ENCODE results near the gene CCDC81.
"Not testable (repeated sequence)": the region's sequence is repeated elsewhere in the genome, so short reads cannot be mapped to it uniquely, and the experiment has no call there.

The CCDC81 gene

DNA sequence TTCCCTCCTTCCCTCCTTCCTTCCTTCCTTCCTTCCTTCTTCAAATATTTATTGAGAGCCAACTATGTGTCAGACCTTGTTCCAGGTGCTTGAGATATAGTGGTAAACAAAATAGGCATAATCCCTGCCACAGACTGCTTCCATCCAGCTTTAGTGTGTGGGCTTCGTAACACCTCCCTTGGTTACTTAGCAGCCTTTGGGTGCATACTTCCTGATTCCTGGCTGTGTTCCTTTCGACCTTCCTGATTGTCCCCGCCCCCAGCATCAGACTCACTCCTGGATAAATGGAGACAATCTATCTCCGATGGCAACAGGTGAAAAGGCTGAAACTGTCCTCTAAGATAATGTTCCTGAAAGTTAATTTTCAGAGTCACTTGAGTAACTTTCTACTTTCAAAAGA is 13.5 kb downstream of the CCDC81 start:
- DNase-seq = no peak

GRCh38 chr11:86390487-86390886 is 15.8 kb downstream of the CCDC81 start:
- no peak for DNase-seq

DNA sequence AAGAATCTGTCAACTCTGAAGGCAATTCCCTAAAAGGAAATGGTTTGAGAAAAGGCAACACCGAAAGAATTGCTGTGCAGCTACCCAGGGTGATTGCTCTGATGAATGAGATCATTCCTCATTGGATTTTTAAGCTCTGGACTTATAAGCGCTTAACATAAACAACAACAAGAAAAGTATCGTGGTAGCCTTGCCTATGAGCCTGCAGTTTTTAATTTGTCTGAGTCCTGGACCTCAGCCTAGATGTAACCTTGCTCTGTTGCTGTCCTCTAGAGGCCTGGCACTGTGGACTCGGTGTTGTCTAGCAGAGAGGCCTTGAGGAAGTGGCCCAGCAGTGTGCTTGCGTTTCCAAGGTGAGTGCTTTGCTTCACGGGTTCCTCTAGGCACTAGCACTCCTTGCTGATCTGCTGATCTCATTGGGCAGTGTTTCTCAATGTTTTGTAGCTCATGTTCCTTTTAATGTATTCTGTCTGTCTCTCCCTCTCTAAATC is 20.4 kb downstream of the CCDC81 start:
- DNase-seq = no peak

GRCh38 chr11:86396396-86396795 is 21.7 kb downstream of the CCDC81 start:
- DNase-seq = no peak

- no peak for DNase-seq
These were observed 22.7 kb downstream of the CCDC81 start for GRCh38 chr11:86397351-86397750.

- DNase-seq = no peak
These were observed 23.4 kb downstream of the CCDC81 start for GRCh38 chr11:86398106-86398505.

- no peak for DNase-seq
These were observed 28.8 kb downstream of the CCDC81 start for GRCh38 chr11:86403458-86403857.

DNA sequence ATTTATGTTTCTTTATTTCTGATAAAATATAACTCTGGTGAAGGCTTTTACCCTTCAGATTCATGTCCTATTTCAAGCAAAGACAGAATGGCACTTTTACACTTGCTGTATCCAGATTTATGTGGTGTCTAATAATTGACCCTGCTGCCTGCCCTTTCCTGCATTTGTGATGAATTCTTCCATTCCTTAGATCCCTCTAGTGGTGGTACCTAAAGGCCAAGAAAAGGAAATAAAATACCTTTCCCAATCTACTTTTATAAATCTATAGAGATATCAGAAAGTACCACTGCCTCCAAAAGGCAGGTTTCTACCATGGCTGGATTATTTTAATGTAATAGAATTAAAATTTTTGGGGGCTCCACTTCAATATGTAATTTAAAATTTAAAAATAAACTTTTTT is 34.2 kb downstream of the CCDC81 start:
- no peak for DNase-seq

- DNase-seq = no peak
These were observed 39.3 kb downstream of the CCDC81 start for GRCh38 chr11:86414032-86414431.

DNA sequence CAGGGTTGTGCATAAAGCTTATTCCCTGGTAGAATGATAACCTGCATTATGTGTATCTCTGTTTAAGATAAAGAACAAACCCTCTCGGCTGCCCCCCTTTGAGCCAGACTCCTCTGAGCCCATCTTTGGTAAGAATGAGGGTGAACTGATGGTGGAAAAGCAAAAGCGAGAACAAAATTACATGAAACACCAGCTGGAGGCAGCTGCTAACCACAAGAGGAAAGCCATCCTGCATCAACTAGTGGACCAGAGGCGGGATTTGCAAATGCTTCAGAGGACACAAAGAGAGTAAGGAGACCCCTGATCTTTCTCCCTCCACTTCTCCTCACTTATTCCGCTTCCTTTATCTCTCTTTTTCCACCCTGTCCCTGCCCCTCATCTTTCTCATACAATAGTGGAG is 40.3 kb downstream of the CCDC81 start:
- no peak for DNase-seq

DNA sequence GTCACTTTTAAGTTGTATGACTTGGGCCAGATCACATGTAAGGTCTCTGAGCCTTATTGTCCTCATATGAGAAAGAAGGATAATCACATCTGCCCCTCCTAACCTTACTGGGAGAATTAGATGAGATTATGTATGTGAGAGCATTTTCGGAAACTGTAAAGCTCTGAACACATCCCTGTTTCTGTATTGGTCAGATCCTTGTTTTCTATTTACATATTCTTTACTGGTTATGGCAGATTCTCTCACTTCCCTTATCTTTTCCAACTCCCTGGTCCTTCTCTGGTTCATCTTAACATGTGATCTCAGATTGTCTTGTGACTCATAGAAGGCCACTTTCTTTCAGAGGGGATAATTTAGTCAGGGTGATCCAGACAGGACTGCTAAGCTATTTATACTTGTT is 41.8 kb downstream of the CCDC81 start:
- no peak for DNase-seq

DNA sequence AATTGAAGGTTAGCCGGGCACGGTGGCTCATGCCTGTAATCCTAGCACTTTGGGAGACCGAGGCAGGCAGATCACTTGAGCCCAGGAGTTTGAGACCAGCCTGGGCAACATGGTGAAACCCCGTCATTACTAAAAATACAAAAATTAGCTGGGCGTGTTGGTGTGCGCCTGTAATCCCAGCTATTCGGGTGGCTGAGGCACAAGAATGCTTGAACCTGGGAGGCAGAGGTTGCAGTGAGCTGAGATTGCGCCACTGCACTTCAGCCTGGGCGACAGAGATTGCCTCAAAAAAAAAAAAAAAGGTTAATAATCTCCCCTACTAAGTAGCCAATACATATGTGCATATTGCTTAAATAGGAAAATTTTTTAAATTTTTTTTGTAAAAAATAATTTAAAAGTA is 42.3 kb downstream of the CCDC81 start:
- not testable (repeated sequence) for DNase-seq

- DNase-seq = no peak
These were observed 43.4 kb downstream of the CCDC81 start for GRCh38 chr11:86418106-86418505.

- DNase-seq = no peak
These were observed 43.8 kb downstream of the CCDC81 start for GRCh38 chr11:86418513-86418912.

DNA sequence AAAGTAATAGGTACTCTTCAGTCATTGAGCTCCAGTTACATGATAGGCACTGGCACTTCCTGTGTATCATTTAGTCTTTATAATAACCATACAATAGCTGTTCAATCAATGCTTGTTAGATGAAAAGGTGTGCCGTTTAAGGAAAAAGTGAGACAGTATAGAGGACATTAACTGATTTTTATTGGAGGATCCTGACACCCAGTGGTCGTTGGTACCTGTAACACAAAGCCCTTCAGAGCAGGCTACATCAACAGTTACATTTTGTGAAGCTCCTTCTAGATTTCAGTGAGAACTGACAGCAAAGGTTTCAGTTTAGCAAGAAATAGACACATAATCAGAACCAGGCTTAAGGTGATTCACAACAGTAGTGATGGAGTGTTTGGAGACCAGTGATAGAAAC is 44.2 kb downstream of the CCDC81 start:
- DNase-seq = peak in 1 of 5 donors; percentile 40

GRCh38 chr11:86421946-86422345 is 47.3 kb downstream of the CCDC81 start:
- no peak for DNase-seq

DNA sequence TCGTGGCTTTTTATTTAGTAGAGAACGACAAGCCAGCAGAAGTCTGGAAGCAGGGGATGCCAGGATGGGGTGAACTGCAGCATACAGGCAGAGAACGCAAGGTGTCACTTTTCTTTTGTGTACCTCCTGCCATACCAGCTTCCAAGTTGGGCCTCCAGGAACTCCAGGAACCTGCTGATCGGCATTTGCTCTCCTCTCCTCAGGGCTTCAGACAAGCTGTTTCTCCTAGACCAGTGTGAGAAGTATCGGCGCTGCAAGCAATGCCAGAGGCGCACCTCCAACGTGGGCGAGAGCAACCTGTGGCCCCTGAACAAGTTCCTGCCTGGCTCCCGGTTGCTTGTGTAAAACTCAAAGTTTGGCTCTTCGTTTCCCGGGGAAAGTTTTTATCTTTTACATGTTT is 47.7 kb downstream of the CCDC81 start:
- no peak for DNase-seq

- not testable (repeated sequence) for DNase-seq
These were observed 48.8 kb downstream of the CCDC81 start for GRCh38 chr11:86423488-86423887.

- no peak for DNase-seq
These were observed 52.8 kb downstream of the CCDC81 start for GRCh38 chr11:86427441-86427840.

DNA sequence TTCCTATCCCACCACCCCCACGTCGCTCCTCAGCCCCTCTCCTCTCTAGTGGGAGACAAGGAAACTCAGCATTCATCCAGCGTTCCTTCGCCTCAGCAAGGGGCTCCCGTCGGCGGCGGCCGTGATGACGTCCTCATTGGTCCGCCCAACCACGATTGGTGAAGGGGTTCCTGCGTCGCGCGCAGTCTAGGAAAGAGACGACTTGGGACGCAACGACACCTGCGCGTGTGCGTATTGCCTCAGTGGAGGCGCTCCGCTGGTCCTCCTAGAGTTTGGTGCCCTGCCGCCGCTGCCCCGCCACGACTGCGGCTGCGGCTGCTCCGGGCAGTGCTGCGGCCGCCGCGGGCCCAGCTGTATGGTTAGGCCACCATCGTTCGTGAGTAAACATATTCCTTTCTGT is 56.6 kb downstream of the CCDC81 start:
- no peak for DNase-seq

DNA sequence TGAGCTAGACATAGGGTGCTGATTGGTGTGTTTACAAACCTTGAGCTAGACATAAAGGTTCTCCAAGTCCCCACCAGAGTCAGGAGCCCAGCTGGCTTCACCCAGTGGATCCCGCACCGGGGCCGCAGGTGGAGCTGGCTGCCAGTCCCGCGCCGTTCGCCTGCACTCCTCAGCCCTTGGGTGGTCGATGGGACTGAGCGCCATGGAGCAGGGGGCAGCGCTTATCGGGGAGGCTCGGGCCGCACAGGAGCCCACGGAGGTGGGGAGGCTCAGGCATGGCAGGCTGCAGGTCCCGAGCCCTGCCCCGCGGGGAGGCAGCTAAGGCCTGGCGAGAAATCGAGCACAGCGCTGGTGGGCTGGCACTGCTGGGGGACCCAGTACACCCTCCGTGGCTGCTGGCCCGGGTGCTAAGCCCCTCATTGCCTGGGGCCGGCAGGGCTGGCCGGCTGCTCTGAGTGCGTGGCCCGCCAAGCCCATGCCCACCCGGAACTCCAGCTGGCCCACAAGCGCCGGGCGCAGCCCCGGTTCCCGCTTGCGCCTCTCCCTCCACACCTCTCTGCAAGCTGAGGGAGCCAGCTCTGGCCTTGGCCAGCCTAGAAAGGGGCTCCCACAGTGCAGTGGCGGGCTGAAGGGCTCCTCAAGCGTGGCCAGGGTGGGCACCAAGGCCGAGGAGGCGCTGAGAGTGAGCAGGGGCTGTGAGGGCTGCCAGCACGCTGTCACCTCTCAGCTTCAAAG is 58.8 kb downstream of the CCDC81 start:
- not testable (repeated sequence) for DNase-seq

GRCh38 chr11:86435711-86436110 is 61.0 kb downstream of the CCDC81 start:
- no peak for DNase-seq

DNA sequence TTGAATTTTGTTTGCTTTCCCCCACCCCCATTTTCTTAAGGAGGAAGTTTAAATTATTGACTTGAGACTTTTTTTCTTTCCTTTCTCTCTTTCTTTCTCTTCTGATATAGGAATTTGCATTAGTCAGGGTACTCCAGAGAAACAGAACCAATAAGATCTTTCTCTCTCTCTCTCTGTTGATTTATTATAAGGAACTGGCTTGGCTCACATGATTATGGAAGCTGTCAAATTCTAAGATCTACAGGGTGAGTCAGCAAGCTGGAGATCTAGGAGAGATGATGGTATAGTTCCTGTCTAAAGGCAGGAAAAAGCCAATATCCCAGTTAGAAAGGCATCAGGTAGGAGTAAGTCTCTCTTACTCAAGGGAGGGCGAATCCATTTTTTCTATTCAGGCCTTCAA is 64.0 kb downstream of the CCDC81 start:
- no peak for DNase-seq

DNA sequence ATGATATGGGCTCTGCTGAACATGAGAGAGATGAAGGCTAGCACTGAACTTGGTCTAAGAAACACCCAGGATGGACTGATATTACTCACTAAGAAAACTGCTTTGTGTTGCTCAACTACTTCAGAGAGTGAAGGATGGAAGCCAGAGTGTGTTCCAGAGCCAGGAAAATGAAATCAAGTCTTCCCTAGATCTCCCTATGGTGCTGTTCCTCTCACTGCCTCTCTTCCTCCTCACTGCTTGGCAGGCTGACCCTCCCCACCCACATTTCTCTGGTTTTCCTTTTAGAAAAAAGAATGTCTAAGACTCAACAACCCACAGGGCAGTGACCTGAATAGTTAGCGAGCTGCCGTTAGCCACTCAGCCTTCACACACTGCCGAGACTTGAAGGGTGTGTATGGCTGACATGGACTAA is 65.6 kb downstream of the CCDC81 start:
- DNase-seq = no peak

DNA sequence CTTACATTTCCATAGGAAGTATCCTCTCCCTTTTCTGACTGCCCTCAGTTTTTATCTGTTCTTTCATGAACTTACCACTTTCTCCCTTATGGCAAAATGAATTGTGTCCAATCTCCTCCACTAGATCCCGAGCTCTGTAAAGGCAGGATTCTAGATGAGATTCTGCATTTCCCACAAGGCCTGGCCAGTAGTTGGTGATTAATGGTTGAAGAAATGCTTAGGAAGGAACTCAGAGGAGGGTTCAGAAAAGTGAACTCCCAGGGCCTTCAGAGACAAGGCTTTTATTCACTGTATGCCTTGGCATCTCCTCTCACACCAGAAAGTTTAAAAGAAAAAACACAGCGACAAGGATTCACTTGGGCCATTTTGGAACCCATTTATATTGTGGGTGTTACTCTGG is 66.2 kb downstream of the CCDC81 start:
- no peak for DNase-seq
